ENCODE data around the gene NTSR1.

The NTSR1 gene

DNA sequence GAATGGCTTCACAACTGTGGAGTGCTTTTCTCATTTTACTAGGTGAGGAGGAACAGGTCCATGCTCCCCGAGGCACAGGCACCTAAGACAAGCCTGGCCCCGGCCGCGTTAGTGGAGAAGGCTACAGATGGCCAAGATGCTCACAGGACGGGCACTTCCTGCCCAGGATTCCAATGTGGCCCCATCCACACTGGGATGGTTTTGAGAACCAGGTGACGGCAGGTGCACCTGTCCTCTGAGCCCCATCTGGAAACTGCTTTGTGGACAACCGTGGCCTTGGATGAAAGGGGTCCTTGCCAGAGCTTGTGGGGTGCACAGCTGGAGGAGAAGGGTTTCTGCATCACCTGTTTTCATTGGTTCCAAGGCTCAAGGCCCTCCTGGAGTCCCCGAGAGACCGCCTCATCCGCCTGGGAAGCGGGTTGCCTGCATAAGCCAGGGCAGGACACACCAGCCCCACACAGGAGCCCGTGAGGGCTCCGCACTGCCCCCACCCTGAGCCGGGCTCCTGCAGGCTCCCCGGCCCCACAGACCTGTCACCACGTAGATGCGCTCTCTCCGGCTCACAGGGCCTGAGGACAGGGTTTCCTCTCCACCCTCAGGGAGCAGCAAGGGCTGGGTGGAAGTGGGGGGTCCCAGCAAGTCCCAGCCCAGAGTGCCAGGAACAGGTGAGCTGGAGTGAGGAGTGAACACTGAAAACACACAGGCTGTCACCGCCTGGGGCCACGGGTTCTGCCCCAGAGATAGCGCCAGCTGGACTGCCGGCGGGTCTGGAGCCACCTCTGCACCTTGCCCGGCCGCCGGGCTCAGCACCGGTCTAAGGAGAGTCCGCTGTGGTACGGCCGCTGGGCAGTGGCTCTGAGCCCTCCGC lies 18.3 kb downstream of the NTSR1 start:
- DNase-seq: no peak

DNA sequence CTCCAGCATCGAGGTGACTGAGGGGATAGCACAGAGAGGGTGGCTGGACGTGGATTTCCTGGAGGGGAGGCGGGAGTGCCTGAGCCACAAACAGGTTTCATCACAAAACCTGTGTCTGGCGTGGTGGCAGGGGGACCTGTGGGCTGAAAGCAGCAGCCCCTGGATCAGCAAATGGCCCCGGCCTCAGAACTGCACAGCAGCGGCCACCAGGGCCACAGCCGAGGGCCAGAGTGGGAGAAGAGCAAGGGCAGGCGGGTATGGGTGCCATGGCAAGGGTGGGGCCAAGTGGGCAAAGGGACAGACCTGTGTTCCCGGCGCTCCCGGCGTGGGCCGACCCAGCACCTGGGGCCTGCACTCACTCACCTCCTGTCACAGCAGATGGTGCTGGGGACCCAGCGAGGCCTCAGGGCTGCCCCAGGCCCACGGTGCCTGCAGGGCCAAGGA lies 19.0 kb downstream of the NTSR1 start:
- no peak for DNase-seq

DNA sequence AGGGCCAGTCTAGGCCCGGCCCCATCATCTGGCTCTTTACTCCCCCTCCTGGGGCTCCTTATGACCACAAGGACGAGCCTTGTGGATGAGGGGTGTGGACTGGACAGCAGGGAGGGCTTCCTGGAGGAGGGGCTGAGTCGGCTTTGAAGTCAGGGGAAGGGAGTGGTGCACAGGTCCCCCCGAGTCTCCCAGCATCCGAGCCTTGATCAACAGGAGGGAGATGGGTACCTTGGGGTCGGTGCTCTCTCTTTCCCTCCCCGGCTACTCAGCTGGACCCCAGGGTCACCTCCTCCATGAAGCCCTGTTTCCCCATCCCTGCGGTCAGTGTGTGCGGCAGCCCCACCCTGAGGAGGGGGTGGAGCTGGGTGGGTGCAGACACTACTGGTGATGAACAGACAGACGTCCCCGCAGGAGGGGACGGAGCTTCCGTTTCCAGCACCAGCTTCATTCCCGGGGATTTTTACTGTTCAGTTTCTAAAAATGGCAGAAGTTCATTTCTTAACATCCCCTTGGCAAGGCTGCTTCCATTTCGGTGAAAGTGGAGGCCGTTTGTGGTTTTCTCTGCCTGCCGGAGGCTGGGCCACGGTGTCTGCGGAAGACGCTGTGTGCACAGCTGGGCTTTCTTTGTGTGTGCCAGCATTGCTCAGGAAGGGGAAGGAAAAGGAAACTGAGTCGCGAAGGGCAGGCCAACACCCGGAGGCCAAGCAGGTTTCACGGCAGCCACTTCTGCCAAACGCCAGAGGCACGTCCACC lies 19.6 kb downstream of the NTSR1 start:
- no peak for DNase-seq

DNA sequence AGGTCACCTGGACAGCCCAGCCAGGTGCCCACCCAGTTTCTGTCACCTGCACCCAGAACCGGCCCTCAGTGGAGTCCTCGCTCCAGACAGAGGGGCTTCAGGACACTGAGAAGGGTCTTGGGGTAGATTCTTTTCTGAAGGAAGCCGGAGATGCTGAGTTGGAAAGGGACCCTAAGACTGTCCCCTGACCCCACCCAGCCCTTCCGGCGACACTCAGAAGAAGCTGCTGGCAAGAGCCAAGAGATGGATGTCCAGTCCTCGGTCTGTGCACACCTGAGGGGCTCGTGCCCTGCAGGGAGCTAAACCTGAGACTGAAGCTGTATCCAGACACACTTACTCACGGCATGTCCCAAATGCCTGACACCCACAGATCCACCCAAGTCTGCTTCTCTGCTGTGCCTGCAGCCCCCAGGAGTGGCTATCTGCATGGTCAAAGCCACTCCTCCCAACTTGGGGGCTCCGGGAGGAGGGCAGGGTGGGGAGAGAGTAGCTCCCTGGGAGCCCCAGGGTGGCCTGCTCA lies 20.2 kb downstream of the NTSR1 start:
- no peak for DNase-seq

DNA sequence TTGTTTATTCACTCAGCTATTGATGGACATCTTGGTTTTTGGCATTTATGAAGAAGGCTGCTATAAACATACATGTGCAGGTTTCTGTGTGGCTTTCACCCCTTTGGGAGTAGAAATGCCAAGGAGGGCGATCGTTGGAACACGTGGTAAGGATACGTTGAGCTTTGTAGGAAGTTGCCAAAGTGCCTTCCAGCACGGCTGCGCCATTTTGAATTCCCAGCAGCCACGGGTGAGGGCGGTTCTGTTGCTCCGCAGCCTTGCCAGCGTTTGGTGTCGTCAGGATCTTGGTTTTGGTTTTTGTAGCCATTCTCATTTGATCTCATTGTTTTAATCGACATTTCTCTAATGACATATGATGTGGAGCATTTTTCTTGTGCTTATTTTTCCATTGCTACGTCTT lies 21.8 kb downstream of the NTSR1 start:
- no peak for DNase-seq

DNA sequence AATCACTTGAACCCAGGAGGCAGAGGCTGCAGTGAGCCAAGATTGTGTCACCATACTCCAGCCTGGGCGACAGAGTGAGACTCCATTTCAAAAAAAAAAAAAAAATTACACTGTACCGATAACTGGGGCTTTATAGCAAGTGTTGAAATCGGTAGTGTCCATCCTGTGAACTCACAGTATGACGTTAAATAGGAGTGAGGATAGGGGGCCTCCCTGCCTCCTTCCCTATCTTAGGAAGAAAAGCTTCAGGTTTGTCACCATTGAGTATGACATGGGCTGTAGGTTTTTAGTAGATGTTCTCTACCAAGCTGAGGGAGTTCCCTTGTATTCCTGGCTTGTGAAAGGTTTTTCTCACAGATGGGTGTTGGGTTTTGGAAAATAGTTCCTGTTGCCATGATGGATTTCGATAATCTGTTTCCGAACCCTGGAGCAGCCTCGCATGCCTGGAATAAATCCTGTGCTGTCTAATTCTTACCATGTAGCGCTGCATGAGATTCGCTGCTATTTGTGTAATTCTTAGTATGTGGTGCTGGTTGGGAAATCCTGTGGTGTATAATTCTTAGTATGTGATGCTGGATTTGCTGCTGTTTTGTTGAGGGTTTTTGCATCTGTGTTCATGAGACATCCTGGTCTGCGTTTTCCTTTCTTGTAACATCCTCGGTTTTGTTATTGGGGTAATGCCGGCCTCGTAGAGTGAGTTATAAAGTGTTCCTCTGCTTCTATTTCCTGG lies 23.6 kb downstream of the NTSR1 start:
- no peak for DNase-seq

DNA sequence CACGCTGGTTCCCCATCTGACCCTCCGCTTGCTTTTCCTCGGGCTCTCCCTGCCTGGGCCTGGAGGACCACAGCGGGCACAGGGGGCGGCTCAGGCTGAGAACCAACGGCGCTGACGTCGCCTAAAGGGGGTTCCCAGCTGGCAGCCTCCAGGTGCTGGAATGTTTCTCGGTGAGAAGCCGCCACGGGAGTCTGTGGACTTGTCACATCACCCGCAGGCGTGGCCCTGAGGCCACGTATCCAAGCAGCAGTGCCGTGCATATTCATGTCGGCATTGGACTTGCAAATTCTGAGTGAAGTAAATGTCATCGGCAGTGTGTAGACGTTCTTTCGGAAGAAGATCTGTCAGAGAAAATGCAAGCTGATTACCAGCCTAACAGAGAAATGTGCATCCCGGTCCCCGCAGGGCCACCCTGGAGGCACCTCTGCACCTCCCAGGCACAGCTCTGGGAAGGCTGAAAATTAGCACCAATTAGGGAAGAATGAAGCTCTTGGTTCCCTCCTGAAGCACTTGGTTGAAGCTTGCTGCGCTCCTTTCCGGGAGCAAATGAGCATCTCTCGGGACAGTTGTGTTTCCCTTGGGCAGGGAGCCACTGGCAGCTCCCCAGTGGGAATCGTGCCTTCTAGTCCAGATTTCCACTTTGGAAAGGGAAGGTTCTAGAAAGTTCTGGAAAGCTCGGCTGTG lies 24.3 kb downstream of the NTSR1 start:
- no peak for DNase-seq

DNA sequence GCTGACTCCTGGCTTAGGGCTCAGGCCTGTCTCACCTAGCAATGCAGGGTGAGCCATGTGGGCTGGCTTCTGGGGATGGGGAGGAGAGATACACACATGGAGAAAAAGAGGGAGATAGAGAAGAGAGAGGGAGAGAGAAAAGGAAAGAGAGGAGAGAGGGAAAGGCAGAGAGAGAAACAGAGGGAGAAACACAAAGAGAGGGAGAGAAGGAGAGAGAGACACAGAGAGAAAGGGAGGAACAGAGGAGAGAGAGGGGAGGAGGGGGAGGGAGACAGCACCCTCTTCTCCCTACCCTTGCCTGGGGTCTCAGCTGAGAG lies 24.8 kb downstream of the NTSR1 start:
- no peak for DNase-seq

DNA sequence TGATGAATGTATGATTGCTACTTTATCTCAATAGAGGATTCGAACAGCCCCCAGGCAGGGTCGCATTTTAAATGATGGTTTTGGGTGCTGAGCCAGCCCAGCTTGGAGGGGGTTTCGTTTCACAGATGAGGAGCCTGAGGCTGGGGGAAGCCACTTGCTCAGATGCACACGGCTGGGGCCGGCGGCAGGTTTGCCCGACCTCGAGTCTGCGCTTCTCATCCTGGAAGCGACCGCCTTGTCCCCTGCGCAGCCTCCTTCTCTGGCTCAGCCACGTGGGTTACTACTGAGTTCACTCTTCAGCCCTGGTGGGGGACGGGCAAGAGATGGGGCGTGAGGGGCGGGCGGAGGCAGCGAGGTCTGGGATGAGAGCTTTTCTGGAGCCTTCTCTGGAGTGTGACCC lies 25.3 kb downstream of the NTSR1 start:
- no peak for DNase-seq

DNA sequence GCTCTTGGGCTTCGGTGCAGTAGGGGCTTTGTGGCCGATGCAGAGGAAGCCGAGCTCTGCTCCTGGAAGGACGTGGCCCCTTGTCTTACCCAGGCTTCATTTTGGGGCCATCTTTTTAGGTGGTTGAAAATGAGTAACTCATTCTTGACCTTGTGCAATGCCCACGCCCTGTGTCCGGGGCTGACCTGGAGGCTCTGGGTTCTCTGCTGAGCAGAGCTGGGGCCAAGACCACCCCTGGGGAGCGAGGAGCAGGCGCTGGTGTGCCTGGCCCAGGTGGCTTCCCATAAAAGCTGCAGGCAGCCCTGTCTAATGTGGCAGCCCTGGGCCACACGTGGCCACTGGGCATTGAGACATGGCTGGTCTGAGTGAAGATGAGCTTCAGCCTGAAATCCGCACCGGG lies 25.7 kb downstream of the NTSR1 start:
- no peak for DNase-seq

DNA sequence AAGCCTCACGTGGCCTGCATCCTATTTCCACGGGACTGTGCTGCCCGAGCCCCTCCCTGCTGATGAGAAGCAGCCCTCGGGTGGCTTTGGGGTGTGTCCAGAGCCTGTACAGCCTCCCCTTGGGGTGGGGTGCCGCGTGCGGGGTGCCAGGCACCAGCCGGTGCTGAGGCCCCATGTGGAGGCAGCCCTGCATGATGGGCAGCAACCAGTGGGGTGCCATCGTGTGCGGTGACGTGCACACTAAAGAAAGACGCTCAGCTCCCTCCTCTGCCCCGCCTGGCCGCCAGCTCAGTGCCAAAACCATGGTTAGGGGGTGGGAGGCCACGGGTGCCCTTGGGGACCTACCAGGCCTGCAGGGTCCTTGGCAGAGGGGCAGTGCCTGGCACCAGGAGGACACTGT lies 26.2 kb downstream of the NTSR1 start:
- no peak for DNase-seq

DNA sequence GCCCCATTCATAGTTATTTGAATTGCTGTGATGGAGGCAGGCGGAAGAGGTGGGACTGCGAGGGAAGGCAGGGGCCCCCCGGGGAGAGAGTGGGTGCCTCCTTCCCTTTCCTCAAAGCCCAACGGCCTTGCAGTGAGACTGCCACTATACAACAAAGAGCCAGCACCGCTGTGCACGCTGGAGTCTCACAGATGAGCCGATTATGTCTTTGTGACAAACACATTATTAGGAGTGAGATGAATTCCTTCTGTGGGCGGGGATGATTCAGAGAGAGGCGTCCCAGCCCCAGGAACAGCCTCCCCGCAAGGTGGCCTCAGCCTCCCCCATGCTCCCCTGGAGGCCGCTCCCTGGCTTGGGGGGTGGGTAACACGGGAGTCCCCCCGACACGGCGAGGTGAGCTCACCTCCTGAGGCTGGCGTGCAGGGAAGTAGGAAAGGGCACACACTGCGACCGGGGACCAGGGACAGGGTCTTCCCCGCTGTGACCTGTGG lies 26.7 kb downstream of the NTSR1 start:
- DNase-seq: no peak

DNA sequence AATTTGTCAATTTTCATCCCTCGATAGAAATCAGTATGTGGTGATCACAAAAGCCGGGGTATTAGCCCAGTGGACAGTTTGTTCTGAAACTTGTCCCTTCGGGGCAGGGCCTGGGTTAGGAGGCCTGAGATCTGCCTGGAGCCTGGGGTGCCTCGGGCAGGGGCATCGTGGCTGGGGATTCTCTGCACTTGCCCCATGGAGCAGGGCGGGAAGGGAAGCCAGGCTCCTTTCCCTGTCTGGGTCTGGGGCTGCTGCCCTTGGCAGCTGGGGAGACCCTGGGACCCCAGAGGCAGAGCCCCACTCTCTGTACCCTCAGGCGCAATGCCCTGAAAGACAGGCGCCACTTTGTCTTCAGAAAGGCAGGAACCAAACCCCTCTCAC lies 27.4 kb downstream of the NTSR1 start:
- DNase-seq: no peak

DNA sequence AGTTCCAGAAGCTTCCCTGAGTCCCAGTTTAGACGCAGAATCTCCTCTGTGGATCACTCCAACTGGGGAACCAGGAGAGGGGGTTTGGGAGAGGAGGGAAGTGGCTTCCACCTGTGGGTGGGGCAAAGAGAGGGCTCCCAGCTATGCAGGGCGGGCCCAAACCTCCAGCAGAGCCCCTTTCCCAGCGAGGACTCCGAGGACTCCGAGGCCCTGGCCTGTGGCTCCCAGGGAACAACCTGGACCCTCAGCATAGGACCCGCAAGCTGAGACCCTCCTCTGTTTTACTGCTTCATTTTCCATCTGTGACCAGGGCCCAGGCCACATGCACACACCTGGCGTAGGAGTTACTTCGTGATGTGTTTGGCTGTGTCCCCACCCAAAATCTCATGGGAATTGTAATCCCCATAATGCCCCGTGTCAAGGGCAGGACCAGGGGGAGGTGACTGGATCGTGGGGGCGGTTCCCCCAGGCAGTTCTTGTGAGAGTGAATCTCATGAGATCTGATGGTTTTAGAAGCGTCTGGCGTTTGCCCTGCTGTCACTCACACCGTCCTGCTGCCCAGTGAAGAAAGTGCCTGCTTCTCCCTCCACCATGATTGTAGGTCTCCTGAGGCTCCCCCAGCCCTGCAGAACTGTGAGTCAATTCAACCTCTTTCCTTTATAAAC lies 27.9 kb downstream of the NTSR1 start:
- DNase-seq: no peak

DNA sequence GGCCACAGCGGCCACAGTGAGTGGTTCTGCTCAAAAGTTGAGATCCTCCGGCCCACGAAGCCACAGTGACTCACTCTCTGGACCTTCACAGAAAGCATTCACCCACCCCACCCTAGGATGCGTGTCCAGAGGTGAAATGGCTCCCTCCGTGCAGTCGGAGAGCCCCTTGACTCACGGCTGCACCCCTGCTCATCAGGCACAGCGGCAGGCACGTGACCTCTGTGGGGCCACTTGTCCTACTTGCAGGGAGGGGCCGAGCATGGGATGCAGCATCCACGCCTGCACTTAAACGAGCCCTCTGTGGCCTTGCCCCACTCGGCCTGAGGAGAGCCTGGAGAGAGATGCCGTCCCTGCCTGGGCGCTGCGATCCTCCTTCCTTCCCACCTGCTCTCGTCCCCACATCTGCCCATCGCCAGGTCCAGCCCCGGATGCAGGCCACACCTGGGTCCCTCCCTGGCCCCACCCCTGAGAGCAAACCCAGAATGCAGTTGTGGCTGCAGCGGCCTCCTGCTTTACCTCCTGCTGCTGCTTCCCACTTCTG lies 28.7 kb downstream of the NTSR1 start:
- DNase-seq: no peak

DNA sequence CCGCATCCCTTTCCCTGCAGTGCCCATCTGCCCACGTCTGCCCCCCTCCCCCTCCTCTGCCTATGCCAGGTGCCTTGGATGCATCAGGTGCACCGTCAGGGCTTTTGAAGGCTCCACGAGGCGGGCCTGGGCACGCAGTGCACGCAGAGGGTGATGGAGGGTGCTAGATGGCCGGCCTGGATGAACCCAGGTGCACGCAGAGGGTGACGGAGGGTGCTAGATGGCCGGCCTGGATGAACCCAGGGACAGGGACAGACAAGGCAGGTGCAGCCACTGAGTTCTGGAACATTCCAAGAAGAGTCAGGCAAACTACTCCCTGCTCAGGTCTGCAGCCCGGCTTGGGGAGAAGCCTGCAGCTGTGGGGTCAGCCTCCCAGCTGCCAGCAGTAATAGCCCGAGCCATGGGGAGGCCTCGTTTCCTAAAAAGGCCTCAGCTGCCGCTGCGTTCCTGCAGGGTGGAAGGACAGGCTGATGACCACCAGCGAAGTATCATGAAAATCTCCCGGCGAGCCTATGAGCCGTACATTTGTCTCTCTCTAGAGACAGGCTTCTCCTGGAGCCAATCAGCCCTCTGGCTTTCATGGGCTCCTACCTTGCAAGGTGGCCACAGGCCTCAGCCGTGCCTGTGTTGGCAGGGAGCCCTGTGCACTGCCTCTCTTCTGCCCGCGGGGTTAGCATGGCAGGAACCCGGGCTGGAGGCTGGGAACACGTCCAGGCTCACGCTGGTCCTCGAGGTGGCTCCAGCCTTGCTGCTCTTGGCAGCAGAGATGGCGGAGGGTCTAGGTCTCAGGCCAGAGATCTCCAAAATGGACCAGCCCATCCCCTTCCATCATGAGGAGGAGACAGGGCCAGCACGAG lies 29.6 kb downstream of the NTSR1 start:
- DNase-seq: no peak

DNA sequence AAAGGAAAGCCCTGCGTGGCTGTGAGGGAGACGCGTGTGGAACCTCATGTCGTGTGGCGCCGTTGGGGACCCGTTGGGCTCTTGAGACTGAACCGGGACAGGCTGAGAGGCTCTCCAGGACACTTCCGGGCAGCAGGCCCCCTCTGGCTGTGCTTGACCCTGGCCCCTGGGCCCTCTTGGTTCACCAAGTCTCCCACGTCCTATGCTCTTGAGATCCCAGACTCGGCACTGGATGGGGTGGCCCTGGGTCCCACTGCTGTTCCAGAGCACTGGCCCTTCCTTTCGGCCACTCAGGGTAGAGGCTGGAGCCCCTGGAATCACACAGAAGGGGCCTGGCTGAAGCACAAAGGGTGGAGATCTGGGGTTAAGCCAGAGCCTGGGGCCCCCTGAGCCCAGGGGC lies 30.4 kb downstream of the NTSR1 start:
- no peak for DNase-seq

DNA sequence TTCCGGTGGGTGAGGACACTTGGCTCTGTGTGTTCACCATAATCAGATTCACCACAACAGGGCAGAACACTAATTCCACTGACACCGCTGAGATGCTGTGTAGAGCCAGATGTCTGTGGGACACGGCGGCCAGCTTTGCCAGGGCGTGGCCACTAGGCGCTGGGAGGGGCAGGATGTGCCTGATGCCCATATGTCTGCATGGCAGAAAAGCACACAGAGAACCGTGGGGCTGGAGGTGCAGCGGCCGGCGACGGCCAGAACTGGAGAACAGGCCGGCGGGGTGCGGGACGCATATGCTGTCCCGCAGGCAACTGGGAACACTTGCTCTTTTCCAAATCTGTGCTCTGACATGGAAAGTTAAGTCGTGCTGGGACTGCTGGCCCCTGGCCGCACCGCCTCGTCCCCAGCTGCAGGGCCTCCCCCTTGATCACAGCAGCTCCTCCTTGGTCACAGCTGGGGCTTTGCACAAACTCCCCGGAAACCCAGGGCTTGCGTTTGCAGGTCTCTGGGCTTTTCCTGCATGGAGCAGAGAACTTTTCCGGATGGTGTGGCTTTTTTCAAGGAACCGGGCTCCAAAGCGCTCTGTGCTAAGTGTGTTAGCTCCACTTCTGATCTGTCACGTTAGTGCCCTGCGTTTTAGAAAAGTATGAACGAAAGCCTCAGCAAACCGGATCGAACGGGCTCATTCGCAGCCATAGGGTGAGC lies 31.1 kb downstream of the NTSR1 start:
- no peak for DNase-seq

DNA sequence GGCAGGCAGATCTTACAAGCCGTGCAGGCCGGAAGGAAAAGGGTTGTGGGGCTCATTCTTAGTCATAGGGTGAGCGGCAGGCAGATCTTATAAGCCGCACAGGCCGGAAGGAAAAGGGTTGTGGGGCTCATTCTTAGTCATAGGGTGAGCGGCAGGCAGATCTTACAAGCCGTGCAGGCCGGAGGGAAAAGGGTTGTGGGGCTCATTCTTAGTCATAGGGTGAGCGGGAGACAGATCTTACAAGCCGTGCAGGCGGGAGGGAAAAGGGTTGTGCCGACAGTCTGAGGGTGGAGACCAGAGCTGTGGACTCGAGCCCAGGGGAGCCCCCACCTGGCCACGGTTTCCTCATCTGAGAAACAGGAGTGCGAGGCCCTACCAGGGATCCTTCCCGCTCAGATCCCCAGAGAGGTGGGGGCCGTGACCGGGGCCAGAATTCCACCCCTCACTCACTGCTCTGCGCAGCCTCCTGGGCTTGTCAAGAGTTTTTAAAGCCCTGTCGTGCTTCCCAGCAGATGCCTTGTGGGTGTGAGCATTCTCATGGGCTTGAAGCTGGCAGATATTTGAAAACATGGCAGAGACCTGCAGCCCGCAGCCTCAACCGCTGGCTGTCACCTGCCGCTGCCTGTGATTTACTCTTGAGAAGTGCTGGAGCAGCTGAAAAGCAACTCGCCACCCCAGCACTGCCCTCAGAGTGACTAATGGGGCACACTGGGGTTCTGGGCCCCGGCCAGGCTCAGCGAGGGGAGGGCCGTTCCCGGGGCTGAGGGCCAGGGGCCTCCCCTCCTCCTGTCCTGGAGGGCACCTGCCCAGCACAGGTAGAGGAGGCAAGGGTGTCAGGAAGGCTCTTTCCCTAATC lies 31.9 kb downstream of the NTSR1 start:
- DNase-seq: no peak

Measured in NCI-H1092 treated with DMSO at 0.1 percent for 48 hours (cell line).